OCI-LY1 (cell line): Measurements from ENCODE around the gene GLRA3.

Experiments used
- EZH2 ChIP-seq: fragments of 200-600 bp; sonication (generic), shearing (Covaris generic); IDR thresholded peaks from 2 replicates; pipeline ENCODE4 v1.8.0; 2017; ENCODE audit warnings: borderline replicate concordance, mixed run types, mild to moderate bottlenecking, antibody characterized with exemption, low read length, moderate library complexity, mixed read lengths
- TF ChIP-seq, protein P1 (sequence below): fragments of 200-600 bp; sonication (generic), shearing (Covaris generic); IDR thresholded peaks from 2 replicates; pipeline ENCODE4 v1.5.1; 2017; ENCODE audit warnings: mild to moderate bottlenecking, antibody characterized with exemption, low read length, moderate library complexity, mixed read lengths

DNA sequence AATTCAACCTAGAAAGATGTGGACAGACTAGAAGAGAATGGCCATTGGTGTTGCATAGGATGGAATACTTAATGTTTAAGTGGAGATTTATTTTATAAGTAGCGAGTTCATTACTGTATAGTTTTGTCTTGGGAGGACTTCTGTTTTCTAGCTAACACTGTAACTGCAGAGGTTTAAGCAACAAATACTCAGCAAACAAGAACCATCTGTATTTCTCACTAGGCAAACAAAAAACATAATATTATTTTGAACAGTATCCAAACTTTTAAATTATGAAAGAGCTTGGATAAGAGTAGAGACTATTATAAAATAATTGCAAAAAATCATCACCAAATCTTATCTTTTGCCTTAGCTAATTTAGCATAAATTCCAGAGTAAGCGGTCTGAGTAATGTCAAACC is 121.1 kb downstream of the GLRA3 start:
- TF ChIP-seq, protein P1, sequence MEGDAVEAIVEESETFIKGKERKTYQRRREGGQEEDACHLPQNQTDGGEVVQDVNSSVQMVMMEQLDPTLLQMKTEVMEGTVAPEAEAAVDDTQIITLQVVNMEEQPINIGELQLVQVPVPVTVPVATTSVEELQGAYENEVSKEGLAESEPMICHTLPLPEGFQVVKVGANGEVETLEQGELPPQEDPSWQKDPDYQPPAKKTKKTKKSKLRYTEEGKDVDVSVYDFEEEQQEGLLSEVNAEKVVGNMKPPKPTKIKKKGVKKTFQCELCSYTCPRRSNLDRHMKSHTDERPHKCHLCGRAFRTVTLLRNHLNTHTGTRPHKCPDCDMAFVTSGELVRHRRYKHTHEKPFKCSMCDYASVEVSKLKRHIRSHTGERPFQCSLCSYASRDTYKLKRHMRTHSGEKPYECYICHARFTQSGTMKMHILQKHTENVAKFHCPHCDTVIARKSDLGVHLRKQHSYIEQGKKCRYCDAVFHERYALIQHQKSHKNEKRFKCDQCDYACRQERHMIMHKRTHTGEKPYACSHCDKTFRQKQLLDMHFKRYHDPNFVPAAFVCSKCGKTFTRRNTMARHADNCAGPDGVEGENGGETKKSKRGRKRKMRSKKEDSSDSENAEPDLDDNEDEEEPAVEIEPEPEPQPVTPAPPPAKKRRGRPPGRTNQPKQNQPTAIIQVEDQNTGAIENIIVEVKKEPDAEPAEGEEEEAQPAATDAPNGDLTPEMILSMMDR: no peak
- no peak for TF ChIP-seq EZH2
